GM21737 (cell line): ENCODE results near the gene TNIK.
A peak's percentile ranks its signal among the peaks of the same experiment; 100 is the strongest.

Experiments
- ATAC-seq: cut with Tn5 transposase; IDR thresholded peaks from one replicate; pipeline ENCODE4 v1.9.1; 2021; ENCODE audit warnings: mild to moderate bottlenecking, moderate library complexity; ENCODE audit not compliant: unreplicated experiment

Gene TNIK

GRCh38 chr3:171459942-171460724 lies at the start of gene TNIK:
TSS of gene TNIK (minus strand) at chr3:171460405. CDS start at chr3:171460063, 342 bp downstream.
- peak; percentile 72 for ATAC-seq

DNA sequence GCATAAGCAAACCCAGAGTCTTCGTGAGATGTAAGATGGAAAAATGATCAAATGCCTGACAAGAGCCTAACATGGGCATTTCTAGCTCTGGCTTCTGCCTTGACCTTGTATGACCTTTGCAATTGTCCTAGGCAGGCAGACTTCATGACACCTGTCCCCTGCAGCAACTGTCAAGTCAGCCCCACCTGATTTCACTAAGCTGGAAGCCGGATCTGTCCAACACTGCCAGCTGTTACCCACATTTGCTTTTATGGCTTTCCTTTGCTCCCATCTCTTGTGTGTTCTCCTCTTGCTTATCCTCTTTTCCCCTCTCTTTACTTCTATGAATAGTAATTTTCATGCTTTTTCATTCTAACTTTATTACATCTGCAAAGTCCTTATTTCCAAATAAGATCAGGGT lies 48.5 kb upstream of the TNIK start:
- no peak for ATAC-seq

DNA sequence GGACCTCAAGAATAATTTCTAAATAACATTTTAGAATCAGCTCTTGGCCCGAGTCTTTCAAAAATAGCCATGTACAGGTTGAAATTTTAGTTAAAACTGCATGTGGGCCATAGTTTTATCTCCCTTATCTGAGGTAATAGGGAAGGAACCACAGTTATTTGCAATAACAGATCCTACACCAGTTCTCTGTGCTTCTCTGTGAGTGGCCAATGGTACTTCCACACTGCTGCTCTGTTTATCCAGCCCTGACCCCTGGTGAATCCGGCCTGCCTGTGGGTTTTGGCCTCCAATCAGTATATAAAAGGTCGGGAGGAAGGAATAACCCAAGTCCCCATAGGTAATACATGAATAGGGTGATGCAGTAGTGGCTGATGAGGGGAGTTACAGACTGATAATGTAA lies 48.0 kb upstream of the TNIK start:
- ATAC-seq, result no peak

- ATAC-seq, result no peak
Measured at GRCh38 chr3:171506743-171507319, 46.6 kb upstream of the TNIK start.

- ATAC-seq, result no peak
Measured at GRCh38 chr3:171505822-171506333, 45.7 kb upstream of the TNIK start.

GRCh38 chr3:171504376-171504775 lies 44.2 kb upstream of the TNIK start:
- no peak for ATAC-seq

DNA sequence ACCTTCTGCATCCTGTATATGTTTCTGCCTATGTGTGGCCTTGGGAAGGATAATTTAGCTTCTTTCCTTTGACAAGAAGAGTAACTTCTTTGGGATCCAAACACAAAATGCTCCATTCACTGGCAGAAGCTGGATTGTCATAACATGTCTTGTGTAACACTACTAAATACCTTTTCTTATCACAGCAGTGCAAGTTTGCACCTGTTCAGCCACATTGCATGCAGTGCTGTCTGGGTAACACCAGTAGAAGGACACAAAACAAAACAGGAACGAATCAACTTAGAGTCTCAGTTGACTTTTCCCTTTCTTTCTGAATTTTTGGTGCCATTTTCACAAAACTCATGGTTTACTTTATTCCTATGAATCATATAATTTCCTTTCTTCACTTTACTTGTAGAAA lies 43.6 kb upstream of the TNIK start:
- ATAC-seq, result no peak

- no peak for ATAC-seq
Measured at GRCh38 chr3:171498921-171499320, 38.7 kb upstream of the TNIK start.

GRCh38 chr3:171497468-171497867 lies 37.3 kb upstream of the TNIK start:
- ATAC-seq, result no peak

- no peak for ATAC-seq
Measured at GRCh38 chr3:171495413-171495812, 35.2 kb upstream of the TNIK start.

DNA sequence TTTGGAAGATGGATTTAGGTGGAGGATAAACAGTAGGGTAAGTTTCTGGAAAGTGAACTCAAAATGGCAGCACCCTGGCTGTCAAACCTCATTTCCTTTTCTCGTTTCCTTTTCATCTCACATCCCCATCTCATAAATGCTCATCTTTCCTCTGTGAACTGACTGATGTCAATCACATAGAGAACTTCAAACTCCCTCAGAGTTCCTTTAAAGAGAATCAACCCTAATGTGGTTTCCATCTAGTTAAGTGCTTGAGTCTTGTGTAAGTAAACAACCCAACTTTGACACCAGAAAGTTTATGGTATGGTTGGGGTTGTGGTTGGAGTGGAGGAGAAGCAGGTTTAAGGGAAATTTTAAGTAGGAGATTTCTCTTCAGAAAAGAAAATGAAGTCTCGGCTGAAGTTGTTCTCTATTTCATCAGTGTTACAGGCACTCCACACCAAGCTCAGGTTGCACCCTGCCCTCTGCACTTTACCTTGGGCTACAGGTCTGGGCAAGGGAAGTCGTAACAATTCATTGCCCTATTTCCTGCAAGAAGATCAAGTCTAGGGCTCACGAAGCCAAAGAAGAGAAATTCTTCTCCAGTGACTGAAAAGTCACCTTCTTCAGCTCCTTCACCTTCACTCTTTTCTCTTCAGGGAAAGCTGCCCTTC lies 34.4 kb upstream of the TNIK start:
- ATAC-seq, result no peak

DNA sequence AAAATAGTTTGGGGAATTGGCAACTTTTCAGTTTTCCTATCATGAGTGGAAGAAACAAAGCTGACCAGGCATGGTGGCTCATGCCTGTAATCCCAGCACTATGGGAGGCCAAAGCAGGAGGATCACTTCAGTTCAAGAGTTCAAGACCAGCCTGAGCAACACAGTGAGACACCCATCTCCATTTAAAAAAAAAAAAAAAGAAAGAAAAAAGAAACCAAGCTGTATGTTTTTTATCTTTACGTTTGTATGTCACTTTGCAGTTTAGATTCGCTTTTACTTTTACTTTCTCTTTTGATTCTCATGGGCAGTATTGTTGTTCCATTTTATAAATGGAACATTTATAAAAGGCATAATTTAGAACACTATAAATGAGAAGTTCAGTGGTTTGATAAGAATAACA lies 31.2 kb upstream of the TNIK start:
- no peak for ATAC-seq

- no peak for ATAC-seq
Measured at GRCh38 chr3:171490901-171491300, 30.7 kb upstream of the TNIK start.

- no peak for ATAC-seq
Measured at GRCh38 chr3:171489348-171489747, 29.1 kb upstream of the TNIK start.

DNA sequence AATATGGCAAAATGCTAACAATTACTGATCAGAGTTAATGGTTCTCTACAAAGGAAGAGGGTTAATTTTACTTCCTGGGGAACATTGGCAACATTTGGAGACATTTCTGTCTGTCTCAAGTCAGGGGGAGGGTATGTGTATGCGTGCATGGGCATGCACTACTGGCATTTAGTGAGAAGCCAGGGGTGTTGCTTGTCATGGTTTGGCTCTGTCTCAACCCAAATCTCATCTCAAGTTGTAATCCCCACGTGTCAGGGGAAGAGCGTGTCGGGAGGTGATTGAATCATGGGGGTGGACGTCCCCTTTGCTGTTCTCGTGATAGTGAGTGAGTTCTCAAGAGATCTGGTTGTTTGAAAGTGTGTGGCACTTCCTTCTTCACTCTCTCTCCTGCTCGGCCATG lies 28.3 kb upstream of the TNIK start:
- no peak for ATAC-seq

- ATAC-seq, result no peak
Measured at GRCh38 chr3:171487382-171487781, 27.2 kb upstream of the TNIK start.

- no peak for ATAC-seq
Measured at GRCh38 chr3:171485338-171485737, 25.1 kb upstream of the TNIK start.

DNA sequence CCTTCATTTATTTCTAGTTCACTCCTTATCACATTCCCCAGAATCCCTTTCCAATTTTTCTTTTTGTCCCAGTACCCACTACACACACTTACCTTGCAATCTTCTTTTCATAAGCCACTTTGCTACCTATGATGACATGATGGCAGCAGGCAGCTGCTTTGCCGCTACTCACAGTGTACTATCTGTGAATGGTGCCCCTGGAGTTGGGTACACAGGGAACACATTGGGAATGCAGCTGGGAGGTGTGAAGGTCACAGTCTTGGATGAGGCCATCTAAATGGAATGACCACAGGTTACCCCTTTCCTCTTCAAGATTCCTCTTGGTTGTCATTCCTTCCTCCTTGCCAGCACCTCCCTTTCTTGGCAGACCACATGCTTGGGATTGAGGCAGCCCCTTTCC lies 20.8 kb upstream of the TNIK start:
- ATAC-seq, result no peak

- peak; percentile 78 for ATAC-seq
Measured at GRCh38 chr3:171480526-171480925, 20.3 kb upstream of the TNIK start.

DNA sequence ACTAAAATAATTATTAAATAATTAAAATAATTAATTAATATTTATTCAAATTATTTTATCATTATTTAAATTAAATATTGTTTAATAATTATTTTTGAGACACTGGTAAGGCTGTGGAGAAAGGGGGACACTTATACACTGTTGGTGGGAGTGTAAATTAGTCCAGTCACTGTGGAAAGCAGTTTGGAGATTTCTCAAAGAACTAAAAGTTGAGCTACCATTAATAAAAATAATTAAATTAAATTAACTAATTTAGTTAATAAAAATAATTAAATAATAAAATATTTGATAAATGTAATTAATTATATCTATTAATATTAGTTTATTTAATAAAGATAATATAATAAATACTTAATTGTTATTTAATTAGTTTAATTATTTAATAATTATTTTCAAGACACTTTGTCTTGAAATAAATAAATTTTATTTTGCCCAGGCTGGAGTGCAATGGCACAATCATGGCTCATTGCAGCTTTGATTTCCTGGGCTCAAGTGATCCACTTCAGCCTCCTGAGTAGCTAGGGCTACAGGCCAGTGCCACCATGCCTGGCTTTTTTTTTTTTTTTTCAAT lies 16.4 kb upstream of the TNIK start:
- no peak for ATAC-seq

GRCh38 chr3:171472552-171472951 lies 12.3 kb upstream of the TNIK start:
- ATAC-seq, result no peak
